HCT116 (cell line): ENCODE measurements around the gene MYL6B. TPM values are rescaled to one million over a fixed set of nuclear protein-coding genes. Genes with fewer than 3 reads are reported as not detected.

ENCODE experiments used
- ATAC-seq: fragments of 200-7000 bp; cut with Tn5 transposase; 2 replicates; pipeline ENCODE4 v1.9.1; 2020; ENCODE audit warnings: mild to moderate bottlenecking, moderate library complexity
- BruUV-seq: library from RNA; stranded (reverse); fragments of 400-500 nt; replicated peaks from 2 replicates; lab custom pipeline; 2021; lab: Mats Ljungman, UMichigan
- CTCF ChIA-PET: fragments of 300-600 bp; sonication (Branson Sonifier 250); formaldehyde crosslinking; loops from one replicate; lab custom pipeline; 2021; ENCODE audit warnings: antibody characterized with exemption; lab: Charles Lee
- POLR2A ChIA-PET: fragments of 300-600, 350-600 bp; sonication (Branson Sonifier 250); formaldehyde crosslinking; loops from one replicate; lab custom pipeline; 2021; ENCODE audit warnings: antibody characterized with exemption; lab: Charles Lee
- RAD21 ChIA-PET, 2 experiments: fragments of 300-600 bp; sonication (Branson Sonifier 250); formaldehyde crosslinking; loops; one replicate each; lab custom pipeline; 2023; ENCODE audit warnings: low total read pairs in 2 of 2; ENCODE audit not compliant: uncharacterized antibody in 2 of 2, unreplicated experiment in 2 of 2, low non-redundant PET in 1 of 2; lab: Charles Lee
- DNase-seq: peaks from one replicate; pipeline ENCODE4 v3.0.0-alpha.2; 2010; ENCODE audit warnings: low read depth, low spot score
- H2AFZ ChIP-seq: fragments of 200-600 bp; shearing (Covaris generic), sonication (generic); 2 replicates; pipeline ENCODE4 v1.6.1; 2017; ENCODE audit warnings: low read depth, mixed run types, mixed read lengths, antibody characterized with exemption, low read length; ENCODE audit not compliant: poor library complexity, severe bottlenecking
- H3K27ac ChIP-seq: 2 replicates; pipeline ENCODE4 v1.5.1; 2012; ENCODE audit warnings: low read depth, low read length
- H3K27me3 ChIP-seq: fragments of 200-600 bp; sonication (generic); 2 replicates; pipeline ENCODE4 v1.6.1; 2016; ENCODE audit warnings: mixed run types, low read length, mixed read lengths; ENCODE audit not compliant: insufficient read depth
- H3K36me3 ChIP-seq, 2 experiments: fragments of 200-500 bp in 1 of 2; fragments of 200-600 bp in 1 of 2; sonication (Bioruptor generic) in 1 of 2; sonication (generic) in 1 of 2; 2 replicates each; pipeline versions ENCODE4 v1.5.1 to v1.6.1; 2014 to 2016; ENCODE audit warnings: low read length in 2 of 2, inconsistent platforms in 1 of 2, mixed read lengths in 1 of 2, mixed run types in 1 of 2; ENCODE audit not compliant: insufficient read depth in 2 of 2, control insufficient read depth in 1 of 2
- H3K4me1 ChIP-seq, 2 experiments: fragments of 200-600 bp in 1 of 2; sonication (generic) in 1 of 2; 2 replicates each; pipeline versions ENCODE4 v1.5.1 to v1.6.1; 2012 to 2017; ENCODE audit warnings: low read length in 2 of 2, inconsistent platforms in 1 of 2, mild to moderate bottlenecking in 1 of 2, mixed read lengths in 1 of 2, mixed run types in 1 of 2, moderate library complexity in 1 of 2; ENCODE audit not compliant: insufficient read depth in 2 of 2, control insufficient read depth in 1 of 2
- H3K4me2 ChIP-seq: fragments of 200-600 bp; sonication (generic); 2 replicates; pipeline ENCODE4 v1.6.1; 2017; ENCODE audit warnings: mixed run types, low read length, mixed read lengths
- H3K4me3 ChIP-seq, 2 experiments: fragments of 200-600 bp in 1 of 2; sonication (generic) in 1 of 2; replicated peaks in 1 of 2; 2 replicates each; pipeline ENCODE4 v1.5.1; 2011 to 2016; ENCODE audit warnings: low read length in 2 of 2, control low read depth in 1 of 2, low read depth in 1 of 2, mild to moderate bottlenecking in 1 of 2, mixed read lengths in 1 of 2, mixed run types in 1 of 2
- H3K79me2 ChIP-seq: fragments of 200-600 bp; sonication (generic); 2 replicates; pipeline ENCODE4 v1.6.1; 2017; ENCODE audit warnings: mild to moderate bottlenecking, mixed run types, low read length, moderate library complexity, mixed read lengths; ENCODE audit not compliant: insufficient read depth
- H3K9ac ChIP-seq: fragments of 200-600 bp; sonication (generic); 2 replicates; pipeline ENCODE4 v1.6.1; 2016; ENCODE audit warnings: low read length, mixed read lengths
- H3K9me2 ChIP-seq: fragments of 200-600 bp; sonication (generic), shearing (Covaris generic); 2 replicates; pipeline ENCODE4 v1.6.1; 2017; ENCODE audit warnings: mixed run types, mild to moderate bottlenecking, moderate library complexity; ENCODE audit not compliant: insufficient read depth
- H3K9me3 ChIP-seq, 2 experiments: fragments of 200-500 bp in 1 of 2; fragments of 200-600 bp in 1 of 2; sonication (Bioruptor generic) in 1 of 2; sonication (generic) in 1 of 2; 2 replicates each; pipeline ENCODE4 v1.6.1; 2014 to 2017; ENCODE audit warnings: low read length in 2 of 2, mixed read lengths in 2 of 2, inconsistent platforms in 1 of 2, low read depth in 1 of 2, mild to moderate bottlenecking in 1 of 2, mixed run types in 1 of 2, moderate library complexity in 1 of 2; ENCODE audit not compliant: control insufficient read depth in 1 of 2, insufficient read depth in 1 of 2
- H4K20me1 ChIP-seq: fragments of 200-600 bp; sonication (generic), shearing (Covaris generic); 2 replicates; pipeline ENCODE4 v1.6.1; 2017; ENCODE audit warnings: mixed run types, mild to moderate bottlenecking, moderate library complexity; ENCODE audit not compliant: insufficient read depth
- CBX3 ChIP-seq: IDR thresholded peaks from 2 replicates; pipeline ENCODE4 v1.6.1; 2012; ENCODE audit warnings: low read depth
- CTCF ChIP-seq, 3 experiments: fragments of 200-600 bp in 1 of 3; sonication (generic) in 1 of 3; IDR thresholded peaks in 2 of 3; conservative IDR thresholded peaks in 1 of 3; 2 replicates each; pipeline ENCODE4 v1.5.1; 2012 to 2017; ENCODE audit warnings: low read depth in 2 of 3, low read length in 2 of 3, antibody characterized with exemption in 1 of 3, borderline replicate concordance in 1 of 3, control low read depth in 1 of 3, mild to moderate bottlenecking in 1 of 3, mixed read lengths in 1 of 3, mixed run types in 1 of 3, moderate library complexity in 1 of 3; ENCODE audit not compliant: insufficient read depth in 1 of 3
- EGR1 ChIP-seq: IDR thresholded peaks from 2 replicates; pipeline ENCODE4 v1.6.1; 2012; ENCODE audit warnings: low read depth
- ELF1 ChIP-seq: IDR thresholded peaks from 2 replicates; pipeline ENCODE4 v1.6.1; 2012; ENCODE audit warnings: low read depth, borderline replicate concordance
- EZH2phosphoT487 ChIP-seq: fragments of 200-600 bp; IDR thresholded peaks from 2 replicates; pipeline ENCODE4 v1.6.1; 2018; ENCODE audit warnings: antibody characterized with exemption, borderline replicate concordance
- FOSL1 ChIP-seq: IDR thresholded peaks from 2 replicates; pipeline ENCODE4 v1.6.1; 2012; ENCODE audit warnings: low read depth
- JUND ChIP-seq: IDR thresholded peaks from 2 replicates; pipeline ENCODE4 v1.6.1; 2012
- MAX ChIP-seq: IDR thresholded peaks from 2 replicates; pipeline ENCODE4 v1.6.1; 2012
- POLR2A ChIP-seq: IDR thresholded peaks from 2 replicates; pipeline ENCODE4 v1.7.0; 2011; ENCODE audit warnings: borderline replicate concordance; ENCODE audit not compliant: insufficient read depth, insufficient read length; ENCODE audit errors: extremely low read depth
- RAD21 ChIP-seq: IDR thresholded peaks from 2 replicates; pipeline ENCODE4 v1.6.1; 2012; ENCODE audit warnings: low read depth, mild to moderate bottlenecking
- REST ChIP-seq: IDR thresholded peaks from 2 replicates; pipeline ENCODE4 v1.6.1; 2012; ENCODE audit warnings: low read depth
- YY1 ChIP-seq: IDR thresholded peaks from 2 replicates; pipeline ENCODE4 v1.6.1; 2011; ENCODE audit warnings: low read length, low read depth, moderate library complexity, mild to moderate bottlenecking; ENCODE audit not compliant: insufficient replicate concordance; ENCODE audit errors: extremely low read depth
- ZNF274 ChIP-seq: fragments of 200-500 bp; sonication (Bioruptor generic); IDR thresholded peaks from 2 replicates; pipeline ENCODE4 v1.6.1; 2014; ENCODE audit warnings: mild to moderate bottlenecking, low read depth, low read length, inconsistent platforms
- intact Hi-C: fragments of 100-400 bp; cut with micrococcal nuclease; formaldehyde crosslinking; loops from 2 replicates; pipeline ENCODE4 v1.10.0; 2022
- total RNA-seq: library from RNA; stranded (reverse); gene quantifications from one replicate; pipeline ENCODE4 v1.2.1, GENCODE V29; 2021; ENCODE audit not compliant: unreplicated experiment
- TF ChIP-seq, protein P1 (sequence below): IDR thresholded peaks from 2 replicates; pipeline ENCODE4 v1.6.1; 2012

Gene MYL6B
- total RNA-seq, 1 experiment from 2014 or later = 94.3 TPM

GRCh38 chr12:56152756-56153677 lies 630 bp downstream of the MYL6B start:
- no peak for DNase-seq
- no peaks in the 10 kb centered on the region for H3K27me3 ChIP-seq
- ChIA-PET POLR2A (no interaction called here), RAD21 (no interaction called here), CTCF (no interaction called here)
- peak overlapping the region; percentile 68 to 71 for H3K4me3 ChIP-seq
- H3K27ac ChIP-seq = peak overlapping the region; percentile 91
- intact Hi-C loops = loop anchor here (2.0 kb wide), 1 partner anchor 24 kb away; the partner anchor contains the start of gene ESYT1
- no peak overlapping the region for H2AFZ ChIP-seq
- H3K9me3 ChIP-seq = no peaks in the 10 kb centered on the region
- H3K9ac ChIP-seq = peak overlapping the region; percentile 80
- H4K20me1 ChIP-seq = no peaks in the 10 kb centered on the region
- peak overlapping the region; percentile 81 for H3K4me2 ChIP-seq
- H3K9me2 ChIP-seq = no peaks in the 10 kb centered on the region
- TSS peak; percentile 83 for BruUV-seq
- ATAC-seq = no peak
- TF ChIP-seq ZNF274 (no peak), YY1 (no peak), MAX (no peak), FOSL1 (no peak), POLR2A (no peak), EZH2phosphoT487 (no peak), EGR1 (no peak), RAD21 (no peak), CBX3 (no peak), ELF1 (no peak), JUND (no peak), REST (no peak), CTCF (IDR thresholded peaks at IDR 0.05 in 2 of 3, conservative IDR thresholded peaks at IDR 0.05 in 1 of 3; ENCODE audit: borderline replicate concordance in 1 of 3, insufficient read depth in 1 of 3, low read depth in 2 of 3, low read length in 2 of 3) (no peak)
- TF ChIP-seq, protein P1, sequence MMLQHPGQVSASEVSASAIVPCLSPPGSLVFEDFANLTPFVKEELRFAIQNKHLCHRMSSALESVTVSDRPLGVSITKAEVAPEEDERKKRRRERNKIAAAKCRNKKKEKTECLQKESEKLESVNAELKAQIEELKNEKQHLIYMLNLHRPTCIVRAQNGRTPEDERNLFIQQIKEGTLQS = no peak
- H3K79me2 ChIP-seq = no peaks in the 10 kb centered on the region; the same call in 1 of the 2 replicates
- H3K4me1 ChIP-seq = peaks cover 18 to 30% of the 10 kb centered on the region in 2 experiments
- H3K36me3 ChIP-seq = no peaks in the 10 kb centered on the region; a peak in 1 of 4 replicates
